LNCAP (cell line): ENCODE data around the gene CCNK.

Experiments
- CTCF ChIP-seq: fragments of 450-650 bp; IDR thresholded peaks from 2 replicates; pipeline ENCODE4 v1.5.1; 2017; ENCODE audit warnings: mild to moderate bottlenecking

Gene CCNK

GRCh38 chr14:99480917-99481744 is at the start of gene CCNK:
Gene CCNK (plus strand): TSS chr14:99481409. CDS start chr14:99492678, 11,269 bp downstream.
- no peak for TF ChIP-seq CTCF

GRCh38 chr14:99431986-99432385 is 49.2 kb upstream of the CCNK start:
- no peak for TF ChIP-seq CTCF

GRCh38 chr14:99432485-99432884 is 48.7 kb upstream of the CCNK start:
- no peak for TF ChIP-seq CTCF

GRCh38 chr14:99435327-99435726 is 45.9 kb upstream of the CCNK start:
- no peak for TF ChIP-seq CTCF

- no peak for TF ChIP-seq CTCF
Observed at GRCh38 chr14:99436247-99437180, 44.7 kb upstream of the CCNK start.

- TF ChIP-seq CTCF = no peak
Observed at GRCh38 chr14:99437706-99438105, 43.5 kb upstream of the CCNK start.

- no peak for TF ChIP-seq CTCF
Observed at GRCh38 chr14:99440278-99440677, 40.9 kb upstream of the CCNK start.
